Calu3 (cell line): ENCODE data around the gene WNK4. TPM values are rescaled to one million over a fixed set of nuclear protein-coding genes. Genes with fewer than 3 reads are reported as not detected.

Experiments
- BruUV-seq: library from RNA; stranded (reverse); fragments of 400-500 nt; replicated peaks from 2 replicates; lab custom pipeline; 2021; lab: Mats Ljungman, UMichigan
- CTCF ChIA-PET: fragments of 300-600 bp; sonication (Branson Sonifier 250); formaldehyde crosslinking; loops from one replicate; lab custom pipeline; 2022; ENCODE audit warnings: antibody characterized with exemption; lab: Charles Lee
- DNase-seq: peaks from one replicate; pipeline ENCODE4 v3.0.0; 2022
- H3K27ac Mint-ChIP-seq: one replicate; pipeline ENCODE4 v1.8.0; 2022; ENCODE audit warnings: mixed read lengths; ENCODE audit not compliant: unreplicated experiment
- H3K27me3 Mint-ChIP-seq: one replicate; pipeline ENCODE4 v1.8.0; 2022; ENCODE audit warnings: mixed read lengths; ENCODE audit not compliant: unreplicated experiment
- H3K36me3 Mint-ChIP-seq: one replicate; pipeline ENCODE4 v1.8.0; 2022; ENCODE audit warnings: mild to moderate bottlenecking, moderate library complexity, mixed read lengths; ENCODE audit not compliant: insufficient read depth, unreplicated experiment
- H3K4me1 Mint-ChIP-seq: one replicate; pipeline ENCODE4 v1.8.0; 2022; ENCODE audit warnings: mild to moderate bottlenecking, low read depth, mixed read lengths; ENCODE audit not compliant: unreplicated experiment
- H3K4me3 Mint-ChIP-seq: one replicate; pipeline ENCODE4 v1.8.0; 2022; ENCODE audit warnings: mild to moderate bottlenecking, low read depth, moderate library complexity, mixed read lengths; ENCODE audit not compliant: unreplicated experiment
- H3K9me3 Mint-ChIP-seq: one replicate; pipeline ENCODE4 v1.8.0; 2022; ENCODE audit warnings: low read depth, mixed read lengths; ENCODE audit not compliant: unreplicated experiment
- intact Hi-C: fragments of 100-400 bp; cut with micrococcal nuclease; formaldehyde crosslinking; loops from one replicate; pipeline ENCODE4 v1.10.0; 2022; ENCODE audit not compliant: unreplicated experiment
- total RNA-seq: library from RNA; stranded (reverse); gene quantifications from 2 replicates; pipeline ENCODE4 v1.2.3, GENCODE V29; 2022
- TF ChIP-seq, protein P1 (sequence below): fragments of 200-600 bp; IDR thresholded peaks from one replicate; pipeline ENCODE4 v1.8.0; 2022; ENCODE audit warnings: antibody characterized with exemption; ENCODE audit not compliant: unreplicated experiment

WNK4 gene
- total RNA-seq, 1 experiment from 2014 or later: 0.33 TPM

DNA sequence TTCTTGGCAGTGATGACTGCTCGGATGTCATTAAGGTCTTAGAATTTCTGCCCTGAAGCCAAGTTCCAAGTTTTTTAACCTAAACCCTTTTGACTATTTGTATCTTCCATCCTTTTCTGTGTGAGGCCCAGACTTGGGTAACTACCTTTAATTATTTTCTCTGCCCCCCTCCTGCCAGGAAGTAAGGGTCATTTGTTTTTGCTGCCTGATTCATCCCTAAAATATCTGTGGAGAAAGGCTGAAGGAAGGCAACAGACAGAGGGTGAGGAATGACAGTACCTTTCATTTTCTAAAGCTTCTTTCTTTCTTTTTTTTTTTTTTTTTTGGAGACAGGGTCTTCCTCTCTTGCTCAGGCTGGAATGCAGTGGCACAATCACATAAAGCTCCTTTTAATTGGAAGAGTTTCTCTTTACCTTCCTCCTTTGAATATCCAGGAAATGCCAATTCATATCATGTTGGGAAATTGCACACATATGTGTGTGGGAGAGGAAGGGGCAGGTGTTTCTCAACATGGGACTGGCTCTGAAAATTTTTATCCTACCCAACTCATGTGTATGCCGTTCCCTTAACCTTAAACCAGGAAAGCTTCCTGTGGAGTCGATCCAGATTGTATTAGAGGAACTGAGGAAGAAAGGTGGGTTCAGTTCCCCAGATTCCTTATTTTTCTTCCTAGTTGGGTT is 6.2 kb upstream of the WNK4 start:
- no peak for DNase-seq
- Mint-ChIP-seq H3K27me3 (no peaks in the 10 kb centered on the region), H3K36me3 (peaks cover 38% of the 10 kb centered on the region), H3K27ac (peak overlapping the region; percentile 78), H3K4me1 (peaks cover 18% of the 10 kb centered on the region), H3K9me3 (no peaks in the 10 kb centered on the region), H3K4me3 (peak overlapping the region; percentile 90)
- CTCF ChIA-PET: interaction anchor here (0.9 to 2.0 kb wide), 6 partner anchors 11 to 196 kb away, joined by 3 to 26 read pairs (median 6); partner anchors contain the start of genes BECN1, PSMC3IP, RETREG3 and TUBG1
- intact Hi-C loops: no loop called here
- TF ChIP-seq, protein P1, sequence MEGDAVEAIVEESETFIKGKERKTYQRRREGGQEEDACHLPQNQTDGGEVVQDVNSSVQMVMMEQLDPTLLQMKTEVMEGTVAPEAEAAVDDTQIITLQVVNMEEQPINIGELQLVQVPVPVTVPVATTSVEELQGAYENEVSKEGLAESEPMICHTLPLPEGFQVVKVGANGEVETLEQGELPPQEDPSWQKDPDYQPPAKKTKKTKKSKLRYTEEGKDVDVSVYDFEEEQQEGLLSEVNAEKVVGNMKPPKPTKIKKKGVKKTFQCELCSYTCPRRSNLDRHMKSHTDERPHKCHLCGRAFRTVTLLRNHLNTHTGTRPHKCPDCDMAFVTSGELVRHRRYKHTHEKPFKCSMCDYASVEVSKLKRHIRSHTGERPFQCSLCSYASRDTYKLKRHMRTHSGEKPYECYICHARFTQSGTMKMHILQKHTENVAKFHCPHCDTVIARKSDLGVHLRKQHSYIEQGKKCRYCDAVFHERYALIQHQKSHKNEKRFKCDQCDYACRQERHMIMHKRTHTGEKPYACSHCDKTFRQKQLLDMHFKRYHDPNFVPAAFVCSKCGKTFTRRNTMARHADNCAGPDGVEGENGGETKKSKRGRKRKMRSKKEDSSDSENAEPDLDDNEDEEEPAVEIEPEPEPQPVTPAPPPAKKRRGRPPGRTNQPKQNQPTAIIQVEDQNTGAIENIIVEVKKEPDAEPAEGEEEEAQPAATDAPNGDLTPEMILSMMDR: no peak
- BruUV-seq: no TSS peak

DNA sequence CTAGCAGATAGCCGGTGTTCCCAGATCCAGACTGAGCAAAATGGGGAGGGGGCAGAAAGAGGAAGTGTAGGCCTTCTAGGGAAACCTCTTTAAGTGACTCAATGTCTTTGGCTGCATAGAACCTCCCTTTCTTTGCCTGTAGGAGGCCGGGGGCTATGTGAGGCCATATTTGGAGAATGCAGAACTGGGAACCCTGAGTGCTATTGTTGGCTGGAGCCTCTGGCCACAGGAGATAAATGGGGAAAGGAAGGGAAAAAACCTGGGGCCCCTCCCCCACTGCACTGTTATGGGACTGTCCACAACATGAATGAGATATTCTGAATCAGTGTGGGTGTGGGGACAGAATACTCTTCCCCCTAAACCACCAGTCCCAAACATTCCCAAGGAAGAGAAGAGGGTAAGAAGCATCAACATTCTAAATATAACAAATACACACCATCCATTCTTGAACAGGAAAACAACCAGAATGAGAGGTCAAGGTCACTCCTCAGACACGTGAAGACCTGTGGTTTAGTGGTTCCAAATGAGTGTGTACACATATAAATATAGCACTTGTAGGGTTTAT is 4.8 kb upstream of the WNK4 start:
- no peaks in the 10 kb centered on the region for H3K9me3 Mint-ChIP-seq
- H3K36me3 Mint-ChIP-seq: peaks cover 49% of the 10 kb centered on the region
- intact Hi-C loops: no loop called here
- TF ChIP-seq, protein P1: no peak
- BruUV-seq: no TSS peak
- H3K4me1 Mint-ChIP-seq: peaks cover 18% of the 10 kb centered on the region
- peaks cover 1% of the 10 kb centered on the region for H3K27me3 Mint-ChIP-seq
- H3K27ac Mint-ChIP-seq: no peak overlapping the region
- no peak for DNase-seq
- CTCF ChIA-PET: no interaction called here
- H3K4me3 Mint-ChIP-seq: no peak overlapping the region

- intact Hi-C loops: no loop called here
- no peak for DNase-seq
- TF ChIP-seq, protein P1: no peak
- H3K4me1 Mint-ChIP-seq: peaks cover 17% of the 10 kb centered on the region
- no peak overlapping the region for H3K27ac Mint-ChIP-seq
- peaks cover 28% of the 10 kb centered on the region for H3K27me3 Mint-ChIP-seq
- BruUV-seq: no TSS peak
- H3K9me3 Mint-ChIP-seq: no peaks in the 10 kb centered on the region
- peaks cover 49% of the 10 kb centered on the region for H3K36me3 Mint-ChIP-seq
- CTCF ChIA-PET: interaction anchor here (1.4 kb wide), 1 partner anchor 15 kb away, joined by 3 read pairs; no protein-coding TSS in a partner anchor
- no peak overlapping the region for H3K4me3 Mint-ChIP-seq
Observed at GRCh38 chr17:42778570-42778969, 1.8 kb upstream of the WNK4 start.

DNA sequence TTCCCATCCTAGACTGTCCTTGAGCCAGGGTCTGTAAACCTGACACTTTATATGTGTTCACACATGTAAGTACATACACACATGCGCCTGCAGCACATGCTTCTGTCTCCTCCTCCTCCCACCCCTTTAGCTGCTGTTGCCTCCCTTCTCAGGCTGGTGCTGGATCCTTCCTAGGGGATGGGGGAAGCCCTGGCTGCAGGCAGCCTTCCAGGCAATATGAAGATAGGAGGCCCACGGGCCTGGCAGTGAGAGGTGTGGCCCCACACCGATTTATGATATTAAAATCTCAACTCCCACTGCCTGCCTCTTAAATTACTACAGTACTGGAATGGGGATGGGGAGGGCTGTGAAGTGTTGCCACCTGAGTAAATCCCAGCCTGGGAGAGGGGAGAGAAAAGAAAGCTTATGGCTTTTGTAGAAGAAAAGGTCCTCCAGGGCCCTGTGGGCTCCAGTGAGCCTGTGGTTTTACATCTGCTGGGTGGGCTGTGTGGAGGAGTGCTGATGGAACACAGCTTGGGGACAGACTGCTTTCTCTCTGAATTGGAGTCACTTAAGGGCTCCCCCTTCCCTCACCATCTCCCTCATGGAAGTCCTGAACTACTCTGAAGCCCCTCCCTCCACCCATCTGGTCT is 990 bp upstream of the WNK4 start:
- no peaks in the 10 kb centered on the region for H3K9me3 Mint-ChIP-seq
- CTCF ChIA-PET: no interaction called here
- TF ChIP-seq, protein P1: no peak
- H3K27me3 Mint-ChIP-seq: peaks cover 37% of the 10 kb centered on the region
- H3K36me3 Mint-ChIP-seq: peaks cover 42% of the 10 kb centered on the region
- intact Hi-C loops: no loop called here
- DNase-seq: no peak
- H3K4me1 Mint-ChIP-seq: peaks cover 12% of the 10 kb centered on the region
- no TSS peak for BruUV-seq
- peak overlapping the region; percentile 45 for H3K27ac Mint-ChIP-seq
- H3K4me3 Mint-ChIP-seq: peak overlapping the region; percentile 57
